ENCODE data around the gene MROH7. TPM values are rescaled to one million over a fixed set of nuclear protein-coding genes. Genes with fewer than 3 reads are reported as not detected.
A peak's percentile ranks its signal among the peaks of the same experiment; 100 is the strongest.

Gene MROH7
- total RNA-seq, 6 experiments from 2014 or later, result 0.09 TPM; not detected in 5

- Mint-ChIP-seq H3K4me3 (no peak overlapping the region), H3K27me3 (ENCODE audit: insufficient read depth) (peaks cover 27% of the 10 kb centered on the region), H3K27ac (no peak overlapping the region), H3K9me3 (no peaks in the 10 kb centered on the region), H3K36me3 (ENCODE audit: low read depth) (no peaks in the 10 kb centered on the region), H3K4me1 (ENCODE audit: low read depth) (peaks cover 6% of the 10 kb centered on the region)
- no peak for TF ChIP-seq CTCF (IDR thresholded peaks at IDR 0.05)
- no peak for DNase-seq
Measured at GRCh38 chr1:54651608-54652007, 10.0 kb downstream of the MROH7 start.

GRCh38 chr1:54652168-54652567 is 10.6 kb downstream of the MROH7 start:
- peaks cover 24% of the 10 kb centered on the region for H3K27me3 Mint-ChIP-seq (ENCODE audit: insufficient read depth)
- no peaks in the 10 kb centered on the region for H3K9me3 Mint-ChIP-seq
- H3K27ac Mint-ChIP-seq, result no peak overlapping the region
- TF ChIP-seq CTCF (IDR thresholded peaks at IDR 0.05), result no peak
- H3K36me3 Mint-ChIP-seq (ENCODE audit: low read depth), result no peaks in the 10 kb centered on the region
- H3K4me3 Mint-ChIP-seq, result no peak overlapping the region
- no peak for DNase-seq
- H3K4me1 Mint-ChIP-seq (ENCODE audit: low read depth), result peaks cover 6% of the 10 kb centered on the region

- Mint-ChIP-seq H3K9me3 (peaks cover 4% of the 10 kb centered on the region), H3K4me1 (ENCODE audit: low read depth) (peaks cover 6% of the 10 kb centered on the region), H3K27ac (no peak overlapping the region), H3K36me3 (ENCODE audit: low read depth) (no peaks in the 10 kb centered on the region), H3K4me3 (no peak overlapping the region), H3K27me3 (ENCODE audit: insufficient read depth) (peaks cover 21% of the 10 kb centered on the region)
- TF ChIP-seq CTCF (IDR thresholded peaks at IDR 0.05), result no peak
- peak; percentile 21 for DNase-seq
Measured at GRCh38 chr1:54653036-54653435, 11.4 kb downstream of the MROH7 start.

GRCh38 chr1:54658164-54658913 is 16.8 kb downstream of the MROH7 start:
- H3K27me3 Mint-ChIP-seq (ENCODE audit: insufficient read depth), result peaks cover 8% of the 10 kb centered on the region
- H3K4me3 Mint-ChIP-seq, result no peak overlapping the region
- TF ChIP-seq CTCF (IDR thresholded peaks at IDR 0.05), result no peak
- no peaks in the 10 kb centered on the region for H3K36me3 Mint-ChIP-seq (ENCODE audit: low read depth)
- no peak for DNase-seq
- H3K9me3 Mint-ChIP-seq, result peaks cover 11% of the 10 kb centered on the region
- H3K27ac Mint-ChIP-seq, result no peak overlapping the region
- no peaks in the 10 kb centered on the region for H3K4me1 Mint-ChIP-seq (ENCODE audit: low read depth)

- no peaks in the 10 kb centered on the region for H3K4me1 Mint-ChIP-seq (ENCODE audit: low read depth)
- peaks cover 9% of the 10 kb centered on the region for H3K9me3 Mint-ChIP-seq
- H3K27me3 Mint-ChIP-seq (ENCODE audit: insufficient read depth), result peaks cover 18% of the 10 kb centered on the region
- TF ChIP-seq CTCF (IDR thresholded peaks at IDR 0.05), result no peak
- H3K27ac Mint-ChIP-seq, result no peak overlapping the region
- H3K4me3 Mint-ChIP-seq, result no peak overlapping the region
- 0 out of 2 replicates have a peak, but pooled peaks cover 7% of the 10 kb centered on the region for H3K36me3 Mint-ChIP-seq (ENCODE audit: low read depth)
- DNase-seq, result no peak
Measured at GRCh38 chr1:54663725-54664124, 22.1 kb downstream of the MROH7 start.
